WERI-Rb-1 (cell line): ENCODE results near the gene SSTR3.

Experiments used
- DNase-seq: peaks from one replicate; pipeline ENCODE4 v3.0.0-alpha.2; 2020
- H3K27ac ChIP-seq: fragments of 250-450 bp; sonication (Bioruptor Pico); 2 replicates; pipeline ENCODE4 v1.5.1; 2020; ENCODE audit warnings: mild to moderate bottlenecking, moderate library complexity
- H3K27me3 ChIP-seq: fragments of 250-450 bp; sonication (Bioruptor Pico); 2 replicates; pipeline ENCODE4 v1.5.1; 2021; ENCODE audit warnings: mild to moderate bottlenecking, low read depth, moderate library complexity; ENCODE audit not compliant: insufficient read depth, severe bottlenecking
- H3K36me3 ChIP-seq: fragments of 250-450 bp; sonication (Bioruptor Pico); 2 replicates; pipeline ENCODE4 v1.5.1; 2020; ENCODE audit warnings: mild to moderate bottlenecking, moderate library complexity
- H3K4me3 ChIP-seq: 2 replicates; pipeline ENCODE4 v1.5.1; 2011; ENCODE audit warnings: low read depth, mild to moderate bottlenecking, control low read depth, low read length
- H3K9me3 ChIP-seq: fragments of 250-450 bp; sonication (Bioruptor Pico); 2 replicates; pipeline ENCODE4 v1.5.1; 2021; ENCODE audit warnings: mild to moderate bottlenecking, moderate library complexity; ENCODE audit not compliant: severe bottlenecking
- CTCF ChIP-seq: IDR thresholded peaks from 2 replicates; pipeline ENCODE4 v1.5.1; 2011; ENCODE audit warnings: low read depth, mild to moderate bottlenecking, control low read depth, inconsistent platforms, low read length

The SSTR3 gene

DNA sequence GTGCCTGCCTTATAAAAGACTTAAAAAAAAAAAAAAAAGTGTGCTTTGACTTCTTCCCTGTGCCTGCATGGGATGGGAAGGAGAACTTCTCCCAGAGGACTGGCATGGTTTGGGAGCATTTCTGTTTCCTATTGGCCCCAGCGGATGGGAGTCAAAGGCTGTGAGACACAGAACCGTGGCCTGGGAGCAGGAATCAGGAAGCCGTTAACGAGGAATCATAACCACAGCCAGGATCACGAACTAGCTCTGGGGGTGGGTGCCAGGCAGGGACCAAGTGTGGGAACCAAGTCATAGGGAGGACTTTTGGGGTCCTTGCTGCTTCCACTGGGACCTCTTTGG lies 24.8 kb downstream of the SSTR3 start:
- peak overlapping the region; percentile 29 for H3K27ac ChIP-seq

DNA sequence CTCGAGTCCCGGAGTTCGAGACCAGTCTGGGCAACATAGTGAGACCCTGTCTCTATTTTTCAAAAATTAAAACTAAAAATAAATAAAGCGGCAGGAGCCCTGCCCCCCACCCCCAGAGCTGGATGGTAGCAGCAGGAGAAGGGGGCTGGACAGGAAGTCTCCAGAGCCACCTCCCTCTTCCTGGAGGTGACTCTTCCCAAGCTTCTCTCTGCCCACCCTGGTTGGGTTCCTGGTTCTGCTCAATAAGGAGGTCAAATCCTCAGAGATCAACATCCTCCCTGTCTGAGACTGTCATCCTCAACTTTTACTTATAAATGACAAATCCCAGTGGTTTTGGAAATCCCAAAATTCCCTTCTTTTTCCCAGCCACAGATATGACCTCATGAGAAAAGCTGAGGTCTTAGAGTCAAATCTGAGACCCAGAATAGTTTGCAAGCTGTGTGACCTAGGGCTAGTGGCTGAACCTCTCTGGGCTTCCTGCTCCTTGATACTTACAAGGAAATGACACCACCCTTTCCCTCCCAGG lies 25.2 kb downstream of the SSTR3 start:
- Histone ChIP-seq H3K4me3 (no peak overlapping the region), H3K36me3 (no peaks in the 10 kb centered on the region), H3K9me3 (no peaks in the 10 kb centered on the region), H3K27me3 (no peaks in the 10 kb centered on the region), H3K27ac (no peak overlapping the region)
- DNase-seq: no peak
- no peak for TF ChIP-seq CTCF

More for the DNA sequence above, 24.8 kb downstream of the SSTR3 start:
- H3K4me3 ChIP-seq: peak overlapping the region; percentile 12
- no peaks in the 10 kb centered on the region for H3K9me3 ChIP-seq
- H3K27me3 ChIP-seq: no peaks in the 10 kb centered on the region
- H3K36me3 ChIP-seq: no peaks in the 10 kb centered on the region
- DNase-seq: no peak
- no peak for TF ChIP-seq CTCF

DNA sequence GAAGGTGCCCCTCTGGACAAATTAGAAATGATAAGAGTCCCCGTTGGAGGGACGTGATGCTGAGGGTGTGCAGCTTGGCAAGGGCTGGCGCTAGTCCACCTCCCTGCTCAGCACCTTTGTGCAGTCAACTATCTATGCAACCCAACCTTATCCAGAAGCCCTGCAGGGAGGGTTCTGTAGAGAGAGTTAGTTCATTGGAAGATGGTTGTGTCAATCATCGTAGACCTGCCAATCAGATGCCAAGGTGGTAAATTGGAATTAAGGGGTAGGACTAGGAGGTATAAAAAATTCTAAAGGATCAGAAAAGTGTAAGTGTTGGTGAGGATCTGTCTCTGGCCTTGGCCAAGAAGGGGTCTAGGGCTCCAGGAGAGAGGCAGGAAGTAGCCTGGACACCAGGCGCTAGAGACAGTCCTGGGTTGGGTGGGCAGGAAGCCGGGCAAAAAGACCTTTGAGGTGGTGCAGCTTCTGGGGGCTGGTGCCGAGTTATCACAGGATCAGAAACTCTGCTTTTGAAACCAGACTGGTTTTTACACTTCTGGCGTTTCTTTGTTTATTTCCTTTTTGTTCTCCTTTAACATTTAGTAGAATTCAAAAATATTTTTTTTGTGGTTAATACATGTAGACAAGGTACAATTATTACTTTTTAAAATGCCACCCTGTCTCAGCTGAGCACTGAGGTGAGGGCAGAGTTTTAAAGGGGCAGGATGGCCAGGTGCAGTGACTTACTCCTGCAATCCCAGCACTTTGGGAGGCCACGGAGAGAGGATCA lies 25.9 kb downstream of the SSTR3 start:
- no peak for DNase-seq
- Histone ChIP-seq H3K27me3 (no peaks in the 10 kb centered on the region), H3K4me3 (no peak overlapping the region), H3K36me3 (no peaks in the 10 kb centered on the region), H3K9me3 (no peaks in the 10 kb centered on the region), H3K27ac (no peak overlapping the region)
- TF ChIP-seq CTCF: no peak

GRCh38 chr22:37185646-37186227 lies 26.5 kb downstream of the SSTR3 start:
- DNase-seq: no peak
- Histone ChIP-seq H3K4me3 (no peak overlapping the region), H3K9me3 (no peaks in the 10 kb centered on the region), H3K27ac (no peak overlapping the region), H3K27me3 (no peaks in the 10 kb centered on the region), H3K36me3 (no peaks in the 10 kb centered on the region)
- no peak for TF ChIP-seq CTCF

- Histone ChIP-seq H3K27me3 (no peaks in the 10 kb centered on the region), H3K4me3 (no peak overlapping the region), H3K27ac (no peak overlapping the region), H3K9me3 (no peaks in the 10 kb centered on the region), H3K36me3 (no peaks in the 10 kb centered on the region)
- no peak for TF ChIP-seq CTCF
- no peak for DNase-seq
These were observed 27.3 kb downstream of the SSTR3 start for GRCh38 chr22:37184816-37185541.
